Astrocyte (in vitro differentiated cells and primary cell): ENCODE measurements around the gene RNF149.

Experiments
- CTCF ChIP-seq: IDR thresholded peaks from 2 replicates; pipeline ENCODE4 v1.5.1; 2011; ENCODE audit warnings: low read depth, mild to moderate bottlenecking, inconsistent platforms, low read length, moderate library complexity; ENCODE audit not compliant: insufficient read depth
- EZH2 ChIP-seq: IDR thresholded peaks from 2 replicates; pipeline ENCODE4 v1.6.1; 2012; ENCODE audit warnings: mild to moderate bottlenecking, low read length, inconsistent platforms; ENCODE audit not compliant: insufficient read depth

DNA sequence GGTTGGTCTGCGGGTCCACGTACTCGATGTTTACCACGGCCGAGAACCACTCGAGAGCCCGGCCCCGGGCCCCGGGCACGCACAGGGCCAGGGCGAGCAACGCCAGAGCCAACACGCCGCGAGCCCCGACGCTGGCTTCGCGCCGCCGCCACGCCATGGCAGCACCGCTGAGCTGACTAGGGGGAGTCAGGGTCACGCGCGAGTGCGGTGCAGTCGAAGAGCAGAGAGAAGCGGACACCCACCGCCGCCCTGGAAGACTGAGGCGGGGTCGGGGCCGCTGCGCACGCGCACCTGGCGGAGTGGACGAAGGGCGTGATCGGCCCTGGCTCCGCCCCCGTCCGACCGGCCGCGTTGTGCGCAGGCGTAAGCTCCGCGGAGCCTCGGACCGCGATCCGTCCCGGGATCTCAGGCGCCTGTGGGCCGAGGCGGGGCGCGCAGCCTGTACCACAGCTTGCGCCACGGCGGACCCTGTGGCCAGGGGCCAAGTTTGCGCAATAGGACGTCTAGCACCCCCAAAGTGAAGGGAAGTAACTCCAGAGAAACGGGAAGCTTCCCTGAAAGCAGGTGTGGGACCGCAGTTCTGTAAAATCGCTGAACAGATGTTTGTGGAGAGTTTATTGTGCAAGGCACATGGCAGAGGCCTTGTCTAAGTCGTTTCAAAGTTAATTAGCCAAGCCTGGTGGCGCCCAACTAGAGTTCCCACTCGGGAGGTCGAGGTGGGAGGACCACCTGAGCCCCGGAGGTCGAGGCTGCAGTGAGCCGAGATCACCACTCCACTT, at the start of gene RNF149:
- TF ChIP-seq CTCF (no peak), EZH2 (no peak)
